Measurements from ENCODE around the gene MGAT4A. TPM values are rescaled to one million over a fixed set of nuclear protein-coding genes. Genes with fewer than 3 reads are reported as not detected.
"Not testable (repeated sequence)": the region's sequence is repeated elsewhere in the genome, so short reads cannot be mapped to it uniquely, and the experiment has no call there.

Gene MGAT4A
- total and polyA plus RNA-seq, 9 of the 15 experiments (the other 6 are each of a cell fraction or from before 2014, with no cell fraction given): 0.03 to 0.53 (median 0.18) TPM; not detected in 2

DNA sequence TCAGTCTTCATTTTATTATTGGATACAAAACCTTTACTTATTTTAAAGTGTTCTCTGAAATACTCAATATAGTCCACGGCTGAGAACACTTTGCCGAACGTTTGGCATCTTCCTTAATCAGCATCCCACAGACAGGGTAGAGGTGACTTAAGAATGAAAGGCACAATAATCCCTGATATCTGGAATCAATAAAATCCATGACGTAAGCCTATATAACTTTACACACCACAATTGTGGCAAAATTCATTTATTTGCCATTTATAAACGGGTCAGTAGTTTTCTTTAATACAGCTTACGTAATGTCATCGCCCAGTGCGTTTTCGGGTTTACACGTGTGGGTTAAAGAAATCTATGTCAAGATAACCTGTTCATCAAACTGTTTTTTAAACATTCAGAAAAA lies 1.3 kb downstream of the MGAT4A start:
- 18% methylated on average over 10 of the region's 10 CpGs for WGBS (ENCODE audit: insufficient coverage, low coverage, missing lambda C conversion rate)
- intact Hi-C loops (cut with micrococcal nuclease) (no loop called here), in situ Hi-C loops (cut with MboI) (no loop called here)
- POLR2A ChIA-PET: interaction anchor here (0.5 kb wide), 1 partner anchor 46 kb away, joined by 3 read pairs; no protein-coding TSS in a partner anchor
- Histone ChIP-seq H3K9me3 (replicated peaks; ENCODE audit: control insufficient read depth, insufficient read depth, low read depth, low read length) (no peaks in the 10 kb centered on the region), H2AFZ (ENCODE audit: low read depth, low read length) (no peak overlapping the region), H3K4me1 (replicated peaks in 1 of 2; ENCODE audit: control insufficient read depth in 2 of 2, insufficient read depth in 2 of 2, low read length in 2 of 2) (peaks cover 0 to 14% of the 10 kb centered on the region in 2 experiments; a peak in 3 of 5 replicates), H4K20me1 (replicated peaks; ENCODE audit: control insufficient read depth, insufficient read depth, low read length) (no peaks in the 10 kb centered on the region), H3K27ac (ENCODE audit: extremely low read depth, low read depth, low read length) (no peak overlapping the region), H3K4me2 (ENCODE audit: insufficient read depth, low read length) (no peak overlapping the region), H3K9me1 (ENCODE audit: control insufficient read depth, insufficient read depth, low read length) (no peaks in the 10 kb centered on the region), H3K79me2 (ENCODE audit: control insufficient read depth, insufficient read depth, low read length) (no peaks in the 10 kb centered on the region), H3K9ac (ENCODE audit: insufficient read depth in 1 of 2, low read depth in 2 of 2, low read length in 2 of 2) (no peak overlapping the region), H3K27me3 (ENCODE audit: control insufficient read depth in 2 of 2, insufficient read depth in 2 of 2, low read length in 2 of 2) (peaks cover 13 to 18% of the 10 kb centered on the region in 2 experiments), H3K36me3 (ENCODE audit: control insufficient read depth, insufficient read depth, low read length) (no peaks in the 10 kb centered on the region), H3K4me3 (no peak overlapping the region)
- no peak for DNase-seq (ENCODE audit: extremely low read depth in 1 of 4, low spot score in 3 of 4)
- no TSS peak for BruUV-seq (replicated peaks)
- CTCF ChIA-PET (ENCODE audit: low intra/inter-chr PET ratio): interaction anchor here (0.7 kb wide), 1 partner anchor 73 kb away, joined by 3 read pairs; no protein-coding TSS in a partner anchor
- no peak for ATAC-seq
- no peak for FAIRE-seq
- peak; percentile 96 for TF ChIP-seq CBX2 (IDR thresholded peaks at IDR 0.05; ENCODE audit: insufficient read depth, low read length, poor library complexity, severe bottlenecking)
- TF ChIP-seq ZNF592 (IDR thresholded peaks at IDR 0.05): no peak
- peak; percentile 78 for TF ChIP-seq CBX8 (IDR thresholded peaks at IDR 0.05; ENCODE audit: borderline replicate concordance, extremely low read depth, low read depth, low read length, poor library complexity, severe bottlenecking)
- TF ChIP-seq HMG20B (CRISPR knock-in tag; IDR thresholded peaks at IDR 0.05): no peak

GRCh38 chr2:98728088-98728718 lies 2.7 kb downstream of the MGAT4A start:
- CTCF ChIA-PET (ENCODE audit: low intra/inter-chr PET ratio); intact Hi-C loops (cut with micrococcal nuclease): not testable (repeated sequence)

More at GRCh38 chr2:98728088-98728718, 2.7 kb downstream of the MGAT4A start:
- DNase-seq (ENCODE audit: extremely low read depth in 1 of 4, low spot score in 3 of 4); FAIRE-seq; H3K4me2 ChIP-seq (ENCODE audit: insufficient read depth, low read length); ATAC-seq; H3K9me3 ChIP-seq (replicated peaks; ENCODE audit: control insufficient read depth, insufficient read depth, low read depth, low read length); H3K4me3 ChIP-seq; H3K9me1 ChIP-seq (ENCODE audit: control insufficient read depth, insufficient read depth, low read length); H4K20me1 ChIP-seq (replicated peaks; ENCODE audit: control insufficient read depth, insufficient read depth, low read length); H3K9ac ChIP-seq (ENCODE audit: insufficient read depth in 1 of 2, low read depth in 2 of 2, low read length in 2 of 2); in situ Hi-C loops (cut with MboI); H3K79me2 ChIP-seq (ENCODE audit: control insufficient read depth, insufficient read depth, low read length); BruUV-seq (replicated peaks); H3K27ac ChIP-seq (ENCODE audit: extremely low read depth, low read depth, low read length); POLR2A ChIA-PET; H2AFZ ChIP-seq (ENCODE audit: low read depth, low read length); H3K36me3 ChIP-seq (ENCODE audit: control insufficient read depth, insufficient read depth, low read length): not testable (repeated sequence)
- 2% methylated on average over 5 of the region's 5 CpGs for WGBS (ENCODE audit: insufficient coverage, low coverage, missing lambda C conversion rate)
- H3K27me3 ChIP-seq (ENCODE audit: control insufficient read depth in 2 of 2, insufficient read depth in 2 of 2, low read length in 2 of 2): peaks cover 13 to 18% of the 10 kb centered on the region in 2 experiments
- peaks cover 0 to 14% of the 10 kb centered on the region in 2 experiments; a peak in 3 of 5 replicates for H3K4me1 ChIP-seq (replicated peaks in 1 of 2; ENCODE audit: control insufficient read depth in 2 of 2, insufficient read depth in 2 of 2, low read length in 2 of 2)

All from K562 (cell line).